Keratinocyte (primary cell): ENCODE measurements around the gene SORBS2. TPM values are rescaled to one million over a fixed set of nuclear protein-coding genes. Genes with fewer than 3 reads are reported as not detected.

Source experiments
- DNase-seq: peaks from one replicate; pipeline ENCODE4 v3.0.0-alpha.2; 2011; ENCODE audit warnings: low read depth, missing footprints, low spot score
- FAIRE-seq: peaks from 2 replicates; lab custom pipeline; 2011; peaks lifted over from hg19 to GRCh38; lab: Jason Lieb, UNC
- H2AFZ ChIP-seq: 2 replicates; pipeline ENCODE4 v1.6.0; 2012; ENCODE audit warnings: low read length, control low read depth, inconsistent platforms; ENCODE audit not compliant: control insufficient read depth
- H3K27ac ChIP-seq: 2 replicates; pipeline ENCODE4 v1.5.1; 2011; ENCODE audit warnings: low read length; ENCODE audit not compliant: control insufficient read depth, insufficient read depth
- H3K27me3 ChIP-seq: 3 replicates; pipeline ENCODE4 v1.6.0; 2011; ENCODE audit warnings: low read length; ENCODE audit not compliant: control insufficient read depth, insufficient read depth; ENCODE audit errors: extremely low read depth
- H3K36me3 ChIP-seq, 2 experiments: 2 replicates in 1 of 2; 3 replicates in 1 of 2; pipeline ENCODE4 v1.5.1; 2011; ENCODE audit warnings: low read length in 2 of 2, mild to moderate bottlenecking in 1 of 2; ENCODE audit not compliant: control insufficient read depth in 2 of 2, insufficient read depth in 2 of 2; ENCODE audit errors: extremely low read depth in 1 of 2
- H3K4me1 ChIP-seq: 3 replicates; pipeline ENCODE4 v1.5.1; 2011; ENCODE audit warnings: low read length; ENCODE audit not compliant: control insufficient read depth, insufficient read depth; ENCODE audit errors: extremely low read depth
- H3K4me2 ChIP-seq: 3 replicates; pipeline ENCODE4 v1.6.0; 2011; ENCODE audit warnings: low read depth, low read length; ENCODE audit not compliant: control insufficient read depth, insufficient read depth; ENCODE audit errors: extremely low read depth
- H3K4me3 ChIP-seq, 3 experiments: fragments of 200-600 bp in 1 of 3; sonication (generic) in 1 of 3; 2 replicates in 2 of 3; 3 replicates in 1 of 3; pipeline ENCODE4 v1.5.1; 2011 to 2016; ENCODE audit warnings: low read length in 3 of 3, mild to moderate bottlenecking in 3 of 3, control low read depth in 2 of 3, inconsistent platforms in 1 of 3, low read depth in 1 of 3, mixed read lengths in 1 of 3, mixed run types in 1 of 3, moderate library complexity in 1 of 3; ENCODE audit not compliant: control insufficient read depth in 2 of 3, insufficient read depth in 2 of 3; ENCODE audit errors: extremely low read depth in 1 of 3
- H3K79me2 ChIP-seq: 2 replicates; pipeline ENCODE4 v1.6.0; 2012; ENCODE audit warnings: low read length; ENCODE audit not compliant: control insufficient read depth, insufficient read depth
- H3K9ac ChIP-seq: 3 replicates; pipeline ENCODE4 v1.6.0; 2011; ENCODE audit warnings: low read length; ENCODE audit not compliant: control insufficient read depth, insufficient read depth; ENCODE audit errors: extremely low read depth
- H3K9me1 ChIP-seq: 3 replicates; pipeline ENCODE4 v1.6.0; 2011; ENCODE audit warnings: low read length; ENCODE audit not compliant: control insufficient read depth, insufficient read depth; ENCODE audit errors: extremely low read depth
- H3K9me3 ChIP-seq: 2 replicates; pipeline ENCODE4 v1.5.1; 2012; ENCODE audit warnings: low read depth, low read length; ENCODE audit not compliant: control insufficient read depth
- H4K20me1 ChIP-seq: 3 replicates; pipeline ENCODE4 v1.6.0; 2011; ENCODE audit warnings: low read length; ENCODE audit not compliant: control insufficient read depth, insufficient read depth; ENCODE audit errors: extremely low read depth
- EZH2 ChIP-seq: IDR thresholded peaks from one replicate; pipeline ENCODE4 v1.6.1; 2012; ENCODE audit warnings: inconsistent platforms, mild to moderate bottlenecking, low read length, moderate library complexity
- dilution Hi-C: fragments of 300-500 bp; cut with MboI; formaldehyde crosslinking; loops from one replicate; pipeline ENCODE4 v1.7.0; 2020; ENCODE audit warnings: low sequenced_read_pairs; ENCODE audit not compliant: extremely low pct_ligation_motif_present
- polyA plus RNA-seq, 5 experiments: library from polyadenylated mRNA; depleted of rRNA in 3 of 5; stranded (reverse) in 3 of 5; stranded (forward) in 1 of 5; unstranded in 1 of 5; fragments of >200 nt; gene quantifications; 1 replicate in 1 of 5; 2 replicates in 3 of 5; 3 replicates in 1 of 5; pipeline versions ENCODE4 v1.2.1 to v1.2.3, GENCODE V29; 2011 to 2012; ENCODE audit warnings: missing spikeins in 2 of 5, low read depth in 1 of 5, low replicate concordance in 1 of 5
- TF ChIP-seq, protein P1 (sequence below), 3 experiments: IDR thresholded peaks in 1 of 3; conservative IDR thresholded peaks in 1 of 3; optimal IDR thresholded peaks in 1 of 3; 2 replicates in 2 of 3; 3 replicates in 1 of 3; pipeline versions ENCODE3 to v1.5.1; 2011; ENCODE audit warnings: low read length in 3 of 3, mild to moderate bottlenecking in 3 of 3, moderate library complexity in 2 of 3, control low read depth in 1 of 3, inconsistent platforms in 1 of 3; ENCODE audit not compliant: insufficient read depth in 2 of 3; ENCODE audit errors: extremely low read depth in 1 of 3

The SORBS2 gene
- polyA plus RNA-seq, 1 donor (not counting 4 experiments of a cell fraction or from before 2014, with no cell fraction given), result 0.14 TPM

DNA sequence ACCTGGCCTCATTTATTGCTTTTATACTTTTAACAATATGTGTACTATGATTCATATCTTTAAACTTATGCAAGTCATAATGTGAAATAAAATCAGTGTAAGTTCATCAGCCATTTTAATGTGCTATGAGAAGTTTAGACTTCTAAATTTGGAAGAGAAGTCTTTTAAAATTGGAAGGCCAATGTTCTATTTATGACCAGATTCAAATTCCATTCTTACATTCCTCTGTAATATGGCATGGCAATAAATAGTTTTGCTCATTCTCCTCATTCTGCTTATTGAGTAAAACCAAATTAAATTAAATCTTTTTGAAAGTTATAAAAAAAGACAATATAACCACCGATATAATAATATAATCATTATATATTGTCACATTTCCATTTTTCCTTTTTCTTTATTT, 126.2 kb downstream of the SORBS2 start:
- FAIRE-seq (no peak), DNase-seq (no peak)
- Histone ChIP-seq H3K9me1 (no peaks in the 10 kb centered on the region), H3K79me2 (no peaks in the 10 kb centered on the region), H3K36me3 (no peaks in the 10 kb centered on the region), H3K9ac (no peak overlapping the region), H3K4me2 (no peak overlapping the region), H3K27me3 (no peaks in the 10 kb centered on the region), H3K4me3 (no peak overlapping the region), H2AFZ (no peak overlapping the region), H4K20me1 (no peaks in the 10 kb centered on the region), H3K4me1 (no peaks in the 10 kb centered on the region), H3K27ac (no peak overlapping the region), H3K9me3 (no peaks in the 10 kb centered on the region)
- no peak for TF ChIP-seq EZH2
- TF ChIP-seq, protein P1, sequence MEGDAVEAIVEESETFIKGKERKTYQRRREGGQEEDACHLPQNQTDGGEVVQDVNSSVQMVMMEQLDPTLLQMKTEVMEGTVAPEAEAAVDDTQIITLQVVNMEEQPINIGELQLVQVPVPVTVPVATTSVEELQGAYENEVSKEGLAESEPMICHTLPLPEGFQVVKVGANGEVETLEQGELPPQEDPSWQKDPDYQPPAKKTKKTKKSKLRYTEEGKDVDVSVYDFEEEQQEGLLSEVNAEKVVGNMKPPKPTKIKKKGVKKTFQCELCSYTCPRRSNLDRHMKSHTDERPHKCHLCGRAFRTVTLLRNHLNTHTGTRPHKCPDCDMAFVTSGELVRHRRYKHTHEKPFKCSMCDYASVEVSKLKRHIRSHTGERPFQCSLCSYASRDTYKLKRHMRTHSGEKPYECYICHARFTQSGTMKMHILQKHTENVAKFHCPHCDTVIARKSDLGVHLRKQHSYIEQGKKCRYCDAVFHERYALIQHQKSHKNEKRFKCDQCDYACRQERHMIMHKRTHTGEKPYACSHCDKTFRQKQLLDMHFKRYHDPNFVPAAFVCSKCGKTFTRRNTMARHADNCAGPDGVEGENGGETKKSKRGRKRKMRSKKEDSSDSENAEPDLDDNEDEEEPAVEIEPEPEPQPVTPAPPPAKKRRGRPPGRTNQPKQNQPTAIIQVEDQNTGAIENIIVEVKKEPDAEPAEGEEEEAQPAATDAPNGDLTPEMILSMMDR (optimal IDR thresholded peaks at IDR 0.05 in 1 of 3, IDR thresholded peaks at IDR 0.05 in 1 of 3, conservative IDR thresholded peaks at IDR 0.05 in 1 of 3; ENCODE audit: extremely low read depth in 1 of 3, insufficient read depth in 2 of 3, low read length in 3 of 3), result no peak
- dilution Hi-C loops, result no loop called here

DNA sequence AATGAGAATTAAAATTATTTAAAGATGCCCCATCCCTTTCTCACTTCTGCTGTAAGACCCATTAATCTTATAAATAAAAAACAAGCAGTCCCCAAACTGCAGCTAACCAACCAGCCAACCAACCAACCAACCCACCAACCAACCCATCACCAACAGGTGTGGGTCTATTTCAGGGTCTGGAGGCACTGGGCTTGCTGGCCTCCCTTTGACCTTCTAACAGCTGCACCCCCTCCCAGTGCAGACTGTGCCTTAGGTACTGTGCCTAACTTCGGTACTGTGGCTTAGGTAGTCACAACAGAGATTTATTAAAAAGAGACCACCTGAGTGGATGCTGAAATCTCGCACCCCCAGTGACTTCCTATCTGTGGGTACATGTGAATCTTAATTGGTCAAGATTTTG, 128.1 kb downstream of the SORBS2 start:
- Histone ChIP-seq H3K79me2 (no peaks in the 10 kb centered on the region), H3K4me3 (no peak overlapping the region), H3K4me1 (no peaks in the 10 kb centered on the region), H3K36me3 (no peaks in the 10 kb centered on the region), H2AFZ (no peak overlapping the region), H3K9ac (no peak overlapping the region), H3K27ac (no peak overlapping the region), H4K20me1 (no peaks in the 10 kb centered on the region), H3K9me1 (no peaks in the 10 kb centered on the region), H3K27me3 (peaks cover 3% of the 10 kb centered on the region), H3K4me2 (no peak overlapping the region), H3K9me3 (no peaks in the 10 kb centered on the region)
- TF ChIP-seq, protein P1 (optimal IDR thresholded peaks at IDR 0.05 in 1 of 3, IDR thresholded peaks at IDR 0.05 in 1 of 3, conservative IDR thresholded peaks at IDR 0.05 in 1 of 3; ENCODE audit: extremely low read depth in 1 of 3, insufficient read depth in 2 of 3, low read length in 3 of 3), result no peak
- no peak for TF ChIP-seq EZH2
- FAIRE-seq (no peak), DNase-seq (no peak)
- dilution Hi-C loops, result no loop called here
